Sigmoid colon (tissue), 7 donors: Measurements from ENCODE around the gene PWWP2A. TPM values are rescaled to one million over a fixed set of nuclear protein-coding genes. Genes with fewer than 3 reads are reported as not detected.

Experiments
- DNase-seq: peaks from one replicate; pipeline ENCODE4 v3.0.0-alpha.2; 2019
- H3K27ac ChIP-seq, 4 donors: fragments of 200-600 bp; sonication (generic); one replicate each; pipeline ENCODE4 v1.5.1; 2016 to 2019; ENCODE audit warnings: mild to moderate bottlenecking in 1 of 4
- H3K27me3 ChIP-seq, 3 donors: fragments of 200-600 bp; sonication (generic); one replicate each; pipeline ENCODE4 v1.5.1; 2019; ENCODE audit warnings: mild to moderate bottlenecking in 1 of 3
- H3K36me3 ChIP-seq, 4 donors: fragments of 200-600 bp; sonication (generic); one replicate each; pipeline ENCODE4 v1.5.1; 2016 to 2019
- H3K4me1 ChIP-seq, 4 donors: fragments of 200-600 bp; sonication (generic); one replicate each; pipeline ENCODE4 v1.5.1; 2017 to 2019
- H3K4me3 ChIP-seq, 4 donors: fragments of 200-600 bp; sonication (generic); one replicate each; pipeline ENCODE4 v1.5.1; 2017 to 2019; ENCODE audit warnings: mild to moderate bottlenecking in 2 of 4, moderate library complexity in 1 of 4
- H3K9me3 ChIP-seq, 4 donors: fragments of 200-600 bp in 3 of 4; sonication (generic) in 3 of 4; one replicate each; pipeline versions ENCODE4 v1.5.1 to v1.6.1; 2013 to 2019
- EP300 ChIP-seq, 4 donors: sonication (generic); formaldehyde crosslinking; IDR thresholded peaks; one replicate each; pipeline ENCODE4 v1.6.1; 2017; ENCODE audit warnings: antibody characterized with exemption in 4 of 4
- POLR2A ChIP-seq, 2 donors: fragments of 450-650 bp; IDR thresholded peaks; one replicate each; pipeline ENCODE4 v1.6.1; 2016; ENCODE audit warnings: antibody characterized with exemption in 2 of 2, mild to moderate bottlenecking in 2 of 2, moderate library complexity in 2 of 2
- POLR2AphosphoS5 ChIP-seq, 4 donors: sonication (generic); formaldehyde crosslinking; IDR thresholded peaks; one replicate each; pipeline ENCODE4 v1.6.1; 2017; ENCODE audit warnings: antibody characterized with exemption in 4 of 4
- WGBS, 2 donors: extraction: QIAGEN DNeasy Blood & Tissue Kit; methylation state at CpG; one replicate each; pipeline ENCODE4 v1.1.7; 2013; 5-methylcytosine and 5-hydroxymethylcytosine counted together
- intact Hi-C: fragments of 100-400 bp; cut with DNase I; formaldehyde crosslinking; loops from one replicate; pipeline ENCODE4 v1.15.1; 2023
- polyA plus RNA-seq, 3 donors: library from polyadenylated mRNA; stranded (reverse); fragments of 200-250 nt; gene quantifications; one replicate each; pipeline ENCODE4 v1.2.3, GENCODE V29; 2013
- total RNA-seq, 4 donors: library from RNA; depleted of rRNA; stranded (reverse); fragments of >200 nt; gene quantifications; one replicate each; pipeline ENCODE4 v1.1.0, GENCODE V29; 2016
- TF ChIP-seq, protein P1 (sequence below), 4 experiments: fragments of 450-650 bp in 3 of 4; fragments of 200-600 bp in 1 of 4; IDR thresholded peaks; one replicate each; pipeline ENCODE4 v1.5.1; 2016 to 2019; ENCODE audit warnings: antibody characterized with exemption in 4 of 4, mild to moderate bottlenecking in 3 of 4, moderate library complexity in 2 of 4
- donor health status: healthy with polysubstance abuse.
- donor health status: Bipolar disorder and iron deficiency.
- donor health status: healthy.

PWWP2A gene
- total and polyA plus RNA-seq, 7 donors, result 9.0 to 33.2 (median 24.8) TPM

DNA sequence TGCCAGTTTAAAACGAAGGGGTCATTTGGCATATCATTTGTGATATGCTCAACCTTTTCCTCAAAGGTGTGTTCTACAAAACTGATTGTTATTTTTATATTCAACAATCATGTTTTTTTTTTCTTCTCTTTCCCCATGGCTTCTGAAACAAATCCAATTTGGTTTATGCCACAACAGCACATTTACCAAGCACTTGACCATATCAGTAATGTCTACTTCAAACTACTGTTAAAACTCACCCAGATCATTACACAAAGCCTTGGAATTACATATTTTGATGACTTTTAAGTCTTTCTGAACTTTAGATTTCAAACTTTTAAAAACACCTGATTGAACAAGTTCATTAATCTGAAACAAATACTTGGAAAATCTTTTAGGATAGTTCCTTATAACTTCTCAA, 29.2 kb downstream of the PWWP2A start:
- Histone ChIP-seq H3K27ac (no peak overlapping the region), H3K4me1 (no peaks in the 10 kb centered on the region), H3K9me3 (no peaks in the 10 kb centered on the region), H3K27me3 (no peaks in the 10 kb centered on the region), H3K36me3 (peaks cover 0 to 20% (median 16%) of the 10 kb centered on the region in 4 donors), H3K4me3 (no peak overlapping the region)
- DNase-seq, result no peak
- 76 to 85% methylated on average over 1 of the region's 1 CpG for WGBS, 2 donors
- TF ChIP-seq, protein P1, sequence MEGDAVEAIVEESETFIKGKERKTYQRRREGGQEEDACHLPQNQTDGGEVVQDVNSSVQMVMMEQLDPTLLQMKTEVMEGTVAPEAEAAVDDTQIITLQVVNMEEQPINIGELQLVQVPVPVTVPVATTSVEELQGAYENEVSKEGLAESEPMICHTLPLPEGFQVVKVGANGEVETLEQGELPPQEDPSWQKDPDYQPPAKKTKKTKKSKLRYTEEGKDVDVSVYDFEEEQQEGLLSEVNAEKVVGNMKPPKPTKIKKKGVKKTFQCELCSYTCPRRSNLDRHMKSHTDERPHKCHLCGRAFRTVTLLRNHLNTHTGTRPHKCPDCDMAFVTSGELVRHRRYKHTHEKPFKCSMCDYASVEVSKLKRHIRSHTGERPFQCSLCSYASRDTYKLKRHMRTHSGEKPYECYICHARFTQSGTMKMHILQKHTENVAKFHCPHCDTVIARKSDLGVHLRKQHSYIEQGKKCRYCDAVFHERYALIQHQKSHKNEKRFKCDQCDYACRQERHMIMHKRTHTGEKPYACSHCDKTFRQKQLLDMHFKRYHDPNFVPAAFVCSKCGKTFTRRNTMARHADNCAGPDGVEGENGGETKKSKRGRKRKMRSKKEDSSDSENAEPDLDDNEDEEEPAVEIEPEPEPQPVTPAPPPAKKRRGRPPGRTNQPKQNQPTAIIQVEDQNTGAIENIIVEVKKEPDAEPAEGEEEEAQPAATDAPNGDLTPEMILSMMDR (IDR thresholded peaks at IDR 0.05), result no peak
- no peak for TF ChIP-seq POLR2AphosphoS5 (IDR thresholded peaks at IDR 0.05)
- no peak for TF ChIP-seq POLR2A (IDR thresholded peaks at IDR 0.05)
- no peak for TF ChIP-seq EP300 (IDR thresholded peaks at IDR 0.05)
- intact Hi-C loops, result no loop called here

DNA sequence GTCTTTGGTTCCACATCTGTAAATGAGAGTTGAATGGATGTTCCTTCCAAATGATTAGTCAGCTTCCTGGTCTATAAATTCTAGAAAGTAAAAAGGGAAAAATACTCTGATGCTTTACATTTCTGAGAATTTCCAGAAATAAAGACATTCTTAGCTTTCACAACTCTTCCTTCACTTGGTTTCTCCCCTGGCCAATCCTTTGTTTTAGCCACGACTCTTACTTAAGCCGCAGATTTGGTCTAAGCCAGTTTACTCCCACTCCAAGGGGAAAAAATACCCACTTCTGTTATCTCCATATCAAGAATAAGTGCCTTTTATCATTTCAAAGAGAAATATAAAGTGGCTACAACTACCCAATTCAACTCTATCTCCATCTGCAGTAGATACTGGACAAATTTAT, 29.7 kb downstream of the PWWP2A start:
- Histone ChIP-seq H3K36me3 (peaks cover 0 to 20% (median 16%) of the 10 kb centered on the region in 4 donors), H3K27me3 (no peaks in the 10 kb centered on the region), H3K9me3 (no peaks in the 10 kb centered on the region), H3K27ac (no peak overlapping the region), H3K4me3 (no peak overlapping the region), H3K4me1 (no peaks in the 10 kb centered on the region)
- intact Hi-C loops, result no loop called here
- 92% methylated on average over 2 of the region's 2 CpGs for WGBS, 2 donors
- no peak for DNase-seq
- TF ChIP-seq, protein P1 (IDR thresholded peaks at IDR 0.05), result no peak
- TF ChIP-seq EP300 (IDR thresholded peaks at IDR 0.05), result no peak
- no peak for TF ChIP-seq POLR2A (IDR thresholded peaks at IDR 0.05)
- no peak for TF ChIP-seq POLR2AphosphoS5 (IDR thresholded peaks at IDR 0.05)

DNA sequence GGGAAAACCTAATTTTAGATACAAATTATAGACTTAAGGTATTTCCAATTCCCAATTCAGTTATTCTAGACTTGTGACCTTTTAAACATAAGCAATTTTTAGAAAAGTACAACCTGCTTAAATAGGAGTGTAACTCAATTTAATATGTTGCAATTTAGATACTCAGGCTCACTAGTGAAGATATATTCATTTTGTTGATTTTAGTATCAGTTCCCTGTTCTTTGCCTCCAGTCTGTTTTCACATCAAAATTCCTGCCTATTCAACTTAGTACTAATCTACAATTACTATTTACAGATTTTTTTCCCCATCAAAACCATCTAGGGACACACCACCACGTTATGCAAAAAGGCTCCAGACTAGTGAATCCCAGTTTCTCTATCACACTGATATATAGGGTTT, 30.4 kb downstream of the PWWP2A start:
- TF ChIP-seq POLR2AphosphoS5 (IDR thresholded peaks at IDR 0.05), result no peak
- no peak for TF ChIP-seq EP300 (IDR thresholded peaks at IDR 0.05)
- TF ChIP-seq POLR2A (IDR thresholded peaks at IDR 0.05), result no peak
- TF ChIP-seq, protein P1 (IDR thresholded peaks at IDR 0.05), result no peak
- H3K4me3 ChIP-seq, result no peak overlapping the region
- H3K4me1 ChIP-seq, result no peaks in the 10 kb centered on the region
- H3K27ac ChIP-seq, result no peak overlapping the region
- H3K36me3 ChIP-seq, result peaks cover 0 to 22% (median 15%) of the 10 kb centered on the region in 4 donors
- no peaks in the 10 kb centered on the region for H3K27me3 ChIP-seq
- 81 to 88% methylated on average over 1 of the region's 1 CpG for WGBS, 2 donors
- intact Hi-C loops, result no loop called here
- no peak for DNase-seq
- H3K9me3 ChIP-seq, result no peaks in the 10 kb centered on the region

DNA sequence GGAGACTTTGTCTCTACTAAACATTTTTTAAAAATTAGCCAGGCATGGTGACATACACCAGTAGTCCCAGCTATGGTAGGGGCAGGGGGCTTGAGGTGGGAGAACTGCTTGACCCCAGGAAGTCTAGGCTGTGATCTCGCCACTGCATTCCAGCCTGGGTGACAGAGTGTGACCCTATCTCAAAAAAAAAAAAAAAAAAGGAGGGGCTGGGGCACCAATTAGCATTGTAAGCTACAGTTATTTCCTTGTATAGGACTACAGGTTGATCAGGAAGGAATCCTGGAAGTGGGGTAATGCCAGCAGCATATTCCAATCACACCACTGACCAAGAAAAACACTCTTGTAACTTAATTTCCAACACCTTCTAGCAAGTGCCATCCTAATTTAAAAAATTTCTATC, 32.1 kb downstream of the PWWP2A start:
- WGBS, 2 donors, result 81 to 90% methylated on average over 1 of the region's 1 CpG
- Histone ChIP-seq H3K27me3 (no peaks in the 10 kb centered on the region), H3K4me1 (peaks cover 0 to 12% (median 6%) of the 10 kb centered on the region in 4 donors), H3K9me3 (no peaks in the 10 kb centered on the region), H3K27ac (no peak overlapping the region), H3K4me3 (no peak overlapping the region), H3K36me3 (peaks cover 0 to 6% (median under 1%) of the 10 kb centered on the region in 4 donors)
- no peak for DNase-seq
- intact Hi-C loops, result no loop called here
- TF ChIP-seq POLR2A (IDR thresholded peaks at IDR 0.05) (no peak), EP300 (IDR thresholded peaks at IDR 0.05) (no peak), POLR2AphosphoS5 (IDR thresholded peaks at IDR 0.05) (no peak)
- TF ChIP-seq, protein P1 (IDR thresholded peaks at IDR 0.05), result no peak

DNA sequence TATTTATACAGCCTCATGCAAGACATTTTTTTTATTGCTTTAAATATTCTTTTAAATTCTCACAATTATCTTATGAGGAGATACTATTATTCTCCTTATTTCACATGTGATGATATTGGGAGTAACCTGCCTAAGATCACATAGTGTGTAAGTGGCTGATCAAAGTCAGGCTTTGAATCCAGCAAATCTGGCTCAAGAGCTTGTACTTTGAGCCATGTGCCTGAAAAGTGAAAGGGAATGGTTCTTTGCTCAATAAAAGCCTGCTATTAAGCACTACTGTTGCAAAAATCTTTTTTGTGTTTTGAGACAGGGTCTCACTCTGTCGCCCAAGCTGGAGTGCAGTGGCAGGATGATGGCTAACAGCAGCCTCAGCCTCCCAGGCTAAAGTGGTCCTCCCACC, 35.1 kb downstream of the PWWP2A start:
- H3K27ac ChIP-seq, result no peak overlapping the region
- H3K27me3 ChIP-seq, result no peaks in the 10 kb centered on the region
- H3K4me3 ChIP-seq, result no peak overlapping the region
- TF ChIP-seq, protein P1 (IDR thresholded peaks at IDR 0.05), result no peak
- no peak for TF ChIP-seq POLR2A (IDR thresholded peaks at IDR 0.05)
- no peak for TF ChIP-seq EP300 (IDR thresholded peaks at IDR 0.05)
- TF ChIP-seq POLR2AphosphoS5 (IDR thresholded peaks at IDR 0.05), result no peak
- intact Hi-C loops, result no loop called here
- peaks cover 0 to 15% (median 6%) of the 10 kb centered on the region in 4 donors for H3K4me1 ChIP-seq
- WGBS, 2 donors, result 33 to 79% methylated on average over 1 of the region's 1 CpG
- no peaks in the 10 kb centered on the region for H3K9me3 ChIP-seq
- H3K36me3 ChIP-seq, result peaks cover 0 to 3% (median 0%) of the 10 kb centered on the region in 4 donors
- DNase-seq, result no peak
